HG03342 (cell line): ENCODE measurements around the gene GRK5.
"Not testable (repeated sequence)": the region's sequence is repeated elsewhere in the genome, so short reads cannot be mapped to it uniquely, and the experiment has no call there.

Experiments used
- ATAC-seq: cut with Tn5 transposase; IDR thresholded peaks from one replicate; pipeline ENCODE4 v1.9.1; 2021; ENCODE audit warnings: mild to moderate bottlenecking, moderate library complexity; ENCODE audit not compliant: unreplicated experiment

Gene GRK5

DNA sequence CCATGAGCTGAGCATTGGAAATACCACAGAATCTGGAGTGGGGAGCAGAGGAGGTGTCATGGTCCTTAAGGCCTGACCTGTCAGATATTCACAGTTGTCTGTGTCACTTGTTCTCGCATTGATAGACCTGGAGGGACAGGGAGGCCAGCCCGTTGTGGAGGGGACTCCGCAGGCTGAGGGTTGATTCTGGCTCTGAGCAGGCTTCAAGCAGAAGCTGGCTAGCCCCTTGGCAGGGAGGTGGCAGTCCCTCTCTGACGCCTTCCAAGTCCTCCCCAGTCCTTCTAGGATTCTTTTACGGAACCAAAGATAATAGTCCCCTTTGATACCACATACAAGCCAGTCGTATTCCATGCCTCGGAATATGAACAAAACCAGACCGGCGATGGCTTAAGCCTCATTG is 65.4 kb downstream of the GRK5 start:
- ATAC-seq: no peak

DNA sequence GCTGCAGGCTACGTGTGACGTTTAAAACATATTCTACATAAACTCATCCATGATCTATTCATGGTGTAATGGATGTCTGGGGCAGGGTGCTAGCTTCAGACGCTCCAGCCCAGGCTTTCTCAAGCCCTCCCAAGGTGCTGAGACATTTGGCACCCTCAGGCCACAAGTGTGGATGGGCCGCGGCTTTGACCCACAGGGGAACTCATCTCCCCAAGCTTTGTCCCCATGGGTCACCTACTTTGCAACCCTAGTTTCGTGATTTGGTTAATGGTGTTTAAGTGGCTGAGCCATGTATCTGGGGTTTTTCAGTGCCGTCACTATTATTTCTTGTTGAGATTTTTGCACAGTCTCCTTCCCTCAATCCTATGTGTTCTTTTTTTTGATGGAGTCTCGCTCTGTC is 66.0 kb downstream of the GRK5 start:
- no peak for ATAC-seq

DNA sequence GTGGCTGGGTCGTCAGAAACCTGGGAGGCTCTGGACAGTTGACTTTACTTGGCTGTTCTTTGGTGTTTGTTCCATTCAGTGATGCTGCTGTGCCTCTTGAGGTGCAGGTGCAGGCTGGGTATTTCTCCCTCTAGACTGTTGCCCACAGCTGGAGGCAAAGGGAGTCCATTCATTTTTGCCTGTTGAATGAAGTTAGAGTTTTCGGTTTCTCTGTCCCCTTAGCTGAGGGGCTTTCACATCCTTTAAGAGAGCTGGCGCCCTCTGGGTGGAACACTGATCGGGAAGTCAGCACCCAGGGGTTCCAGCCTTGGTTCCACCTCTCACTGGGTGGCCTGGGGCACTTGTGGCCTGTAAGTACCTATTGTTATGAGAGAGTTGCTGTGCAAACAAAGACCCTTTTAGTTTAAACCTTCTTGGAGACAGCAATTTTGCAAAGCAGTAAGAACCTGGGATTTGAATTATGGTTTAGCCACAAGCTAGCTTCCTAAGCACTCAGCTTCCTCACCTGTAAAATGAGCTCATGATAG is 67.2 kb downstream of the GRK5 start:
- ATAC-seq: no peak

DNA sequence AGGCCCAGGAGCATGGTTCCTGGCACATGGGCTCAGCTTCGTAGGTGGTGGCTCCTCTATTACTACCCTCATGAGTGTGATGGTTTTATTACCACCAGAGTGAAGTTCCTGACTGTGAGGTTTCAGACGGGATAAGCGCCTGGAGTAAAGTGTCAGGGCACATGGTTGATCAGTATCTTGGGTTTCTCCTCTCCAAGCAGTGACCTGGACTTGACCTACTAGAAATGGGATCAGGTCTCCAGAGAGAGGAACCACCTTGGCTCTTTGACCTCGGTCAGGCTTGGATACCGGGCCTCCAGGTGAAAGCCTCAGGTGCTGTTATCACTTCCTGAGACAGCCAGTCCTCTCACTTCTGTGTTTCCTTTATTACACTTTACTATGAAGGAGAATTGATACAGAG is 67.7 kb downstream of the GRK5 start:
- no peak for ATAC-seq

DNA sequence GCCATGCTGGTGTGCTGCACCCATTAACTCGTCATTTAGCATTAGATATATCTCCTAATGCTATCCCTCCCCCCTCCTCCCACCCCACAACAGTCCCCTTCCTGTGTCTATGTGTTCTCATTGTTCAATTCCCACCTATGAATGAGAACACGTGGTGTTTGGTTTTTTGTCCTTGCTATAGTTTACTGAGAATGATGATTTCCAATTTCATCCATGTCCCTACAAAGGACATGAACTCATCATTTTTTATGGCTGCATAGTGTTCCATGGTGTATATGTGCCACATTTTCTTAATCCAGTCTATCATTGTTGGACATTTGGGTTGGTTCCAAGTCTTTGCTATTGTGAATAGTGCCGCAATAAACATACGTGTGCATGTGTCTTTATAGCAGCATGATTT is 68.8 kb downstream of the GRK5 start:
- ATAC-seq: not testable (repeated sequence)

DNA sequence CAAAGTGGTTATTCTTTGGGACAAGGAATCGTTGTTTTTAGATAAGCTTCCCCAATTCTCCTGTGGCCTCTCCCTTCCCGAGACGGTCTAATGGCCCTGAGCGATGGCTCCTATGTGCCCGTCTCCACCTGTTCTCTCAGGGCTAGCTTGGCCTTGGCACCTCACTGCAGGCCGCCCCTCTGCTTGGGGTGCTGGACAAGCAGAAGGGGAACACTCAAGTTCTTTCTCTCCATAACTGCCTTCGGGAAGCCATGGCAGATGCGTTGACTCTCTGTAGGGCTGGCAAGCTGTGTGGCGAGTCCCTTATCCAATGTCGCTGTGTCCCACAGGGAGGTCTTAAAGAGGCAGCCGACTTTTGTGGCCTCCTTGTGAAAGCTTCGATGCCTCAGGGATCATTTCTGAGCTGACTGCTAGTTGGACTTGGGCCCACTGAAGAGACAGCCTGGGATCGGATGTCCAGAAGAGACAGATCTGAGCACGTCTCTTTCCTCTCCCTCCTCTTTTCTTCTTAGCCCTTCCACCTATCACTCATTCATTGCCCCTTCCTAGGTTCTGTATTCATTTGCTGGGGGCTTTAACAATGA is 70.8 kb downstream of the GRK5 start:
- no peak for ATAC-seq

DNA sequence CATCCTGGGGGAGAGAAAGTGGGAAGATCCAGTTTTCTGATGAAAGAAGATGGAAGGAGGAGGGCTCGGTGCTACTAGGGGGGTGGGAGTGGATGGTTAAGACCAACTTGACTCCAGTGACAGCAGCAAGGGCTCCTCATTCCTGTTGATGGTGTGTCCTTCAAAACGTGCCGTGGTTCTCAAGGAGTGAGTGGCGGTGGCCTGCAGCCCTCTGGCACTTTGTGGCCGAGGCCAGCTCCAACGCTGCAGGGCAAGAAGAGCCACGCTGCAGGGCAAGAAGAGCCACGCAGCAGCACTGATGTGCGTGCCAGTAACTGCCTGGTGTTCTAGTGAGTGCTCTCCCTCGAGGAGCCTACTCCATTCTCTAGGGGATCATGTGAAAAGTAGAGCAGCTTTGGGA is 72.1 kb downstream of the GRK5 start:
- ATAC-seq: no peak

DNA sequence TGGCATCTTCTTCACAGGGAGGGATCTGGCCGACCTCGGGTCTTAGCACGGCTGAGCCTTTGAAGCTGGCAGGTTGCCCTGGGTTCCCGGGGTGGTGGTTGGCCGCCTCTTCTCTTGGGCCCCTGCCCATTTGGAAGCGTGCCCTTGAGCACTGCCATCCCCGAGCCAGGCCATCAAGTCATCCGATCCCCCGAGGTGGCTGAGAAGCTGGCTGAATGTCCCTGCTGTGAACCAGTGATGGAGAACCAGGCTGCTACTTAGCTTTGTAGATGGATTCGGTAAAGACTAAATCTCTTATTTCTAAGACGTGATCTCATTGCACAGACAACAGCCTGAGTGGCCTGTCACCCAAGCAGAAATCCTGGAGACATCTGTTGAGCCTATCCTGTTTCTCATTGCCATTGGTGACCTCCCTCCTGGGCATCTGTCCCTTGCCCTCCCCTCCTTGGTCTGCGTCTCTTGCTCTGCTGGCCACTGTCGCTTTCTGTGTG is 74.3 kb downstream of the GRK5 start:
- no peak for ATAC-seq

DNA sequence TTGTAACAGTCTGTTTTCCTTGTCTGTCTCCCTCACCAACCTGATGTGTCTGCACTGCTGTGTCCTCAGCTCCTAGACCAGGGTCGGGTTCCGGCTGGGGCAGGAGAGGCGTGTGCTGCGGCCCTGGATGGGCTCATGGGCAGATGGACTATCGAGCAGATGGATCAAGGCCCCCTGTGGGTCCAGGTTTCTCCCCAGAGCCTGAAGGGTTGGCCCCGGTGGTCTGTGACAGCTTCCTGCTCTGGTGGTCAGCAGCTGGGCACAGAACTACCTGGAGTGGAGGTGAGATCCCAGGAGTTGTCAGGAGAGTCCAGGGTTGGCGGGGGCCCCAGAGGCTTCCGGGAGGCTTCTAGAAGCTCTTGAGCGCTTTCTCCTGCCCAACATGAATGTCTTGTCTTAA is 75.1 kb downstream of the GRK5 start:
- no peak for ATAC-seq

DNA sequence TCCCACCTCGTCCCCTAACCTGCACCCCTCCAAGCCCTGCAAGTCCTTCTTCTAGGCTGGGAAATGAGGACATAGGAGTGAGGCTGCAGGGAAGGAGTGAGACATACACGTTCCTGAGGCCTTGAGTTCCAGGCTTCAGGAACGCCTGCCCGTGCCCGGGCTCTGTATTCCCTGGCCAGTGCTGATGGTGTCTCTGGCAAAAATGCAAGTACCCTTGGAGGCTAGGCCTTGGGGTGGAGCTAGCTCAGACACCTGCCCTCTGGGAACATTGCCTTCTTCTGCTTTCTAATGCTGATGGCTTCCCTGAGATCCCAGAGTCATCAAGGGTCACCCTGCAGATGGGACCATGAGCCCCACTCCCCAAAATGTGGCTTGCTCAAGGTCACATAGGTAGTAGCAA is 76.0 kb downstream of the GRK5 start:
- ATAC-seq: peak; percentile 6

DNA sequence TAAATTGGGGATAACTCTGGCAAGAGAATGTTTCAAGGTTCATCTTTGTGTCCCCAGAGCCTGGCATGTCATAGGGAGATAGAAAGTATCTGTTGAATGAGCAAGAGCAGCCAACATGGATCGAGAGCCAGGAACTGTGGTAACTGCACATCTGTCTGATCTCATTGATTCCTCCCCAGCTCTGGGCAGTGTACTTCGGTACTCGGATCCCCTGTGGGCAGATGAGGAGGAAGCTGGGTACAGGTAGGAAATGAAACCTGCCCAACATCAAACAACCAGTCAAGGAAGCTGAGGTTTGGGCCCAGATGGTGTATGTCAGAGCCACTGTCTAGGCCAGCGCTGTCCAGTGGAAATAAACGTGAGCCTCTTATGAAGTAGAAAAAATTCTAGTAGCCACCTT is 76.4 kb downstream of the GRK5 start:
- peak; percentile 59 for ATAC-seq

DNA sequence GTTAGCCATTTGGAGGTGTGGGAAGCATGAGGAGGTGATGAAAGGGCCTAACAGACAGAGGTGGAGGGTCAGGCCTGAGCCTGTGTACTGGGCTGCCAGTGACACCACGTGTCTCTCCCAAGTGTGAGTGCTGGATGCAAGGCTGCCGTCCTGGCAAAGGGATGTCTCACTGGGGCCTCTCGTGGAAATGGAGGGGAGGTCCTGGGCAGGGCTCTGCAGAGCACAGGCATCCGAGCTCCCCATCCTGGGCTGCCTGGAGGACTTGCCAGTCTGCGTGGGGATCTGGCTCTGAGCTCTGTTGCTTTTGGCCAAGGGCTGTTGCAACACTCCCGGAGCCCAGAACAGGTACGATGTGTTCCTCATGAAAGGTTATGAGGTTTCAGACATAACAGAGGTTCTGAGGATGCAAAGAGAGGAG is 77.3 kb downstream of the GRK5 start:
- ATAC-seq: no peak

DNA sequence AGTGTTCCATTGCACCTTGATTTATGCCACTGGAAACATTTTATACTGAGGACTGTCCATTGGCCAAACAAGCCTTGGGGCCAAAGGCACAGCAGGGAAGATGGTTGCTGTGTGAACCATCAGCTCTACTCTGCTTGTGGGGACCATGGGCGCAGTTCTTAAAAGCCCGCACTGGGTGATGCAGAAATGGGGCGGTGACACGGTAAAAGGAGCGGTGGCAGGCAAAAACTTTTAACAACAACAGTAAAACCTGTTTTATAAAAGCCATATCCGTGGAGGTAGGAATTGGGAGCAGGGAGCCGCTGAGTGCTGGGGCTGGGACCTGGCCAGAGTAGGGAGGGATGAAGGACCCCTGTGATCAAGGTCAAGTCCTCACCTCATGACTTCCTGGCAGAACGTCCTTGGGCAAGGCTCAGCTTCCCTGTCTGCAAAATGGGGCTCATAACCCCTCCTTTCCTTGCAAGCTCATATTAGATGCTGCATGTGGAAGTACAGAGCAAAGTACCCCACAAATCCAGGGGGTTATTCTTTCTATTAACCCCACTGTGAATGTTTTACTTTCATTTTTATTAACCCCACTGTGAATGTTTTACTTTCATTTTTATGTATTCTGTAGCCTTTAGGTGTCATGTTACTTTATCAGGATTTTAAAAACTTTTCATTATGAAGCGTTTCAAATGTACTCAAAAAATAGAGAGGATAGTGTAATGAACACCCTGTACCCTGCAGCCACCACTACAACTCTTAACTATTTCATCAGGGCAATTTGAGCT is 78.3 kb downstream of the GRK5 start:
- ATAC-seq: peak; percentile 46

DNA sequence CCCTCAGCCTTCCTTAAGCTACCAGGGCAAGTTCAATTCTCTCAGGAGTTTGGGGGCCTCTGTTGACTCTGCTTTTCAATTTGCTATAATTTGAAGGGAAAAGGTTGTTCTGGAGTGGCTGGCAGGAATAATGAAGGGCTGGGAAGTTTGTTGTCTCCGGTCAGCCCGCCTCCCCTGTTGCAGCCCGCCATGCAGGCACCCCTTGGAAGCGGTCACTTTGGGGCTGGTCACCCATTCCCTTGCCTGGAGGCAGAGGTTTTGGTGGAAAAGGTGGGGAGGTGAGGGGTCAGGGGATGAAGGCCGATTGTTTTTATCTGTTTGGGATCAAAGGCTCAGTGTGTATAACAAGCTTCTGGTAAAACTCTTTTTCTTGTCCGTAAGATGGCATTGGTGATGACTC is 79.1 kb downstream of the GRK5 start:
- no peak for ATAC-seq

DNA sequence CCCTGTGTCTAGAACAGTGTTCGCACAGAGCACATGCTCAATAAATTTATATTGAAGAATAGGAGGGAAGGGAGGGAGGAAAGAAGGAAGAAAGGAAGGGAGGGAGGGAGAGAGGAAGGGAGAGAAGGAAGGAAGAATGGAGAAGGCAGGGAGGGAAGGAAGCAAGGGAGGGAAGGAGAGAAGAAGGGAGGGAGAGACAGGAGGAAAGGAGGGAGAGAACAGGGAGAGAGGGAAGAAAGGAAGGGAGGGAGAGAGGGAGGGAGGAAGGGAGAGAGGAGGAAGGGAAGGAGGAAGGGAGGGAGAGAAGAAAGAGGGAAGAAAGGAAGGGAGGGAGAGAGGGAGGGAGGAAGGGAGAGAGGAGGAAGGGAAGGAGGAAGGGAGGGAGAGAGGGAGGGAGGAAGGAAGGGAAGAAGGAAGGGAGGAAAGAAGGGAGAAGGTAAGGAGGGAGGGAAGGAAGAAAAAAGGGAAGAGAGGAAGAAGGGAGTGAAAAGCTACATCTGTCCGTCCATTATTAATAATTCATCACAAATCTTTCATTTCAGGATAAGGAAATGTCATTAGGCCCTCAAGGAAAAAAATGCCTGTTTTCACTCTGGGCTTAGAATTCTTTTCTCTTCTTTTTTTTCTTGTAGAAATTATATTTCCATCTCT is 79.7 kb downstream of the GRK5 start:
- no peak for ATAC-seq

DNA sequence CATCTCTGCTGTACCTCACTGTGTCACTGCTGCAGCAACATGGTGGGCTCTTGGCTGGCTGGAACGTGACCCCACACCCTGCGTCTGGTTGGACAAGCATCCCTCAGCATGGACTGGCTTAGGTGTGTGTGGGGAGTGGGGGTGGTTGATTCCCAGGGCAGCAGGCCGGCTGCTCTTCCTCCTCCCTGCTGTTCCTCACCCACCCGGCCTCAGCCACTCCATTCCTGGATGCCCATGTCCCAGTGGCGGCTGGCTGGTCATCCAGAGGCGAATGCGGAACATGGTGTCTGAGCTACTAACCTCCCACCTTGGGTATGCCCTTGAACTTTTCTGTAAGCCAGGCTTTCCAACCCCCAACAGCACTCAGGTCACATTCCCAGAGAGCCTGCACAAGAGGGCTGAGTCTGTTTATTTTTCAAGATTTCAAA is 81.2 kb downstream of the GRK5 start:
- ATAC-seq: no peak

DNA sequence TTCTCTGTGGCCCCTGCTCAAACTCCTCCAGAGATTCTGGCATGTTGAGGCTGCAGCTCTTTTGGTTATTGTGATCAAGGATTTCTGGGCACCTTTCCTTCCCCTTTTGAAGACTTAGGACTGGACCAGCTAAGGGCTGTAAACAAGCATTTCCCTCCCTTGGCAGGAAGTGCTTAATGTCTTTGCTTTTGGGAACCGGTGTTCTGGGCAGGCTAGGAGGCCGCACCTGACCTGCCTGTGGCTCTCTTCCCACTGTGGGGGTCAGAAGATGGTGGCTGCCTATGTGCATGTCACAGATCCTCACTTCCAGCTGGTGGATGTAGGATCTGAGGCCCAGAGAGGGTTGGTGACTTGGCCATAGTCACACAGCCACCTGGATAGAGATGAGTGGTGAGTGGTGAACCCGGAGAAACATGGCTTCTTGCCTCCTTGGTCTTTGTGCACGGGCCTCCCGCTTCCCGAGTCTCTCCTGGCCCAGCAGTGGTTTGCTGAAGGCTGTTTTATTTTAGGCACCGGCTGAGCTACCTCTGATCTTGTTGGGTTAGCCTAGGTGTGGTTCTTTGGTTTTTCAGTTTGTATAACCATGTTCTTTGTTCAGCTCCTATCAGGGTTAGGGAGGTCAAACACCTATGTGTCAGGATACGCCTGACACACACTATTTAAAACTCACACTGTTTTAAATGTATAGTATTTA is 82.0 kb downstream of the GRK5 start:
- no peak for ATAC-seq

DNA sequence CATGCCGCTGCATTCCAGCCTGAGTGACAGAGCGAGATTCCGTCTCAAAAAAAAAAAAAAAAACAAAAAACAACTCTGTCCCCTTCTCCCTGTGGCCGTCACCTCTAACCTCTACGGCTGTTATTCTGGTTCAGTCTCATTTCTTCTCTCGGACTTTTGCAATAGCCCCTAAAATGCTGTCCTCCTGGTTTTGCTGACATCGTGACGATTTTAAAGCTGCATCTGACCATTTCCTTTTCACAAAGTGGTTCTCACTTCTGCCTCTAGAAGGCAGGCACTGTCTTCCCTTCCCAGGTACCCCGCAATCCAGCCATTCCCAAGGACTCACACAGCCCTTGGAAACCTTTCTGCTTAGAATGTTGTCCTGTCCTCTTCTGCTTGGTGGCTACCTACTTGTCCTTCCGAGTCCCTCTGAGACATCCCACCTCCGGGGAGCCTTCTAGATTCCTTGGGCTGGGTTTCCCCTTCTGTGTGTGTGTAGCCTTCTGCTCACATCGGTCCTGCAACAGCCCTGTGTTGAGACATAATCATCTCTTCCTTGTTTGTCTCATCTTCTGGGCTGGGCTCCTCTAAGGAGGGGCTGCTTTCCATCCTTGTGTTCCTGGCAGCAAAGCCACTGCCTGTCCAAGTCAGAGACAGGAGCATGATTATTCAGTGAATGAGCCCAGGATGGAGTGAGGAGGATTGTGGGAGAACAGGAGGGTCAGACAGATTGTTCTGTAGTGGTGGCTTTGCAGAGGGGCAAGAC is 83.1 kb downstream of the GRK5 start:
- no peak for ATAC-seq

DNA sequence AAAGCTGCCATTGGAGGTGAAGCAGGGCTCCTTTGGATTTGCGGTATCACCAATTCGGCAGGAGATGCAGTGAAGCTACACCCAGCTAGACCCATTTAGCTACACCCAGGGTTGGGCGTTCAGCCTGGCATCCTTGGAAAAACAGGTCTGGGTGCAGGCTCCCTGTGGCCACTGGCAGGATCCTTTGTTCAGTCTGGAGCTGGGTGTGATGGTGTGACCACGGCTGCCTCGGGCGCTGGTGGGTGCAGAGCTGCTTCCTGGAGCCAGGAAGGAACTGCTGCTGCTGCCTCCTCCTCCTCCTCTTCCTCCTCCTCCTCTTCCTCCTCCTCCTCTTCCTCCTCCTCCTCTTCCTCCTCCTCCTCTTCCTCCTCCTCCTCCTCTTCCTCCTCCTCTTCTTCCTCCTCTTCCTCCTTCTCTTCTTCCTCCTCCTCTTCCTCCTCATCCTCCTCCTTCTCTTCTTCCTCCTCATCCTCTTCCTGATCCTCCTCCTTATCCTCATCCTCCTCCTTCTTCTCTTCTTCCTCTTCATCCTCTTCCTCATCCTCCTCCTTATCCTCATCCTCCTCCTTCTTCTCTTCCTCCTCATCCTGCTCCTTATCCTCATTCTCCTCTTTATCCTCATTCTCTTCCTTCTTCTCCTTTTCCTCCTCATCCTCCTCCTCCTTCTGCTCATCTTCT is 84.0 kb downstream of the GRK5 start:
- no peak for ATAC-seq
